Measurements from ENCODE around the gene MSANTD2. TPM values are rescaled to one million over a fixed set of nuclear protein-coding genes. Genes with fewer than 3 reads are reported as not detected.

MSANTD2 gene
- total and polyA plus RNA-seq, 2 experiments from 2014 or later = 18.7 to 34.4 TPM

DNA sequence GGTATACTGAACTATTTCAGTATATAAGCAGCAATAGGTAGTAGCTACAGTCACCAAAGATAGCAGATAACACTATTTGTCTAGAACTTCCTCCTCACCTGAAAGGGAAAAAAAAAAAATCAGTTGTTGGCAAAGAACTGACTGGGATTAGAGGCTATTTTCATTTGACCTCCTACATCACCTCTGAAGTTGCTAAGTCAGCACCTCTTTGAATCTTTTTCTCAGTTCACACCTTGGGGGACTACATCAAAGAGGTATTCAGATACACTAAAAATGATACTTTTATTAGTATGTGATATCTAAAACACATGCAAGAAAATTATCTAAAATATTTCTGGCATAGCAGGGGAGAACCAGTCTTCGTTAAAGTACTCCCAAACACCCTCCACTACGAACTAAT lies 16.2 kb downstream of the MSANTD2 start:
- DNase-seq (ENCODE audit: low spot score) = no peak
- Histone ChIP-seq H4K20me1 (replicated peaks; ENCODE audit: insufficient read depth) (peaks cover 19% of the 10 kb centered on the region), H3K27me3 (ENCODE audit: insufficient read depth) (no peaks in the 10 kb centered on the region), H2AFZ (no peak overlapping the region), H3K27ac (ENCODE audit: low read depth) (no peak overlapping the region), H3K4me2 (no peak overlapping the region), H3K9me2 (ENCODE audit: insufficient read depth) (no peaks in the 10 kb centered on the region), H3K4me1 (ENCODE audit: insufficient read depth) (no peaks in the 10 kb centered on the region; the same call in 1 of the 2 replicates), H3K79me2 (replicated peaks; ENCODE audit: insufficient read depth) (peaks cover 82% of the 10 kb centered on the region), H3K36me3 (ENCODE audit: insufficient read depth) (no peaks in the 10 kb centered on the region), H3K4me3 (no peak overlapping the region), H3F3A (replicated peaks; ENCODE audit: low read depth) (no peaks in the 10 kb centered on the region)
- Mint-ChIP-seq H3K4me3 (no peak overlapping the region), H3K36me3 (ENCODE audit: low read depth) (no peaks in the 10 kb centered on the region), H3K9me3 (no peaks in the 10 kb centered on the region), H3K27ac (no peak overlapping the region), H3K4me1 (peaks cover 7% of the 10 kb centered on the region; the same call in 1 of the 3 replicates), H3K27me3 (ENCODE audit: insufficient read depth, low read depth, poor library complexity) (no peaks in the 10 kb centered on the region)
- TF ChIP-seq EZH2 (IDR thresholded peaks at IDR 0.05; ENCODE audit: low read depth, unreplicated experiment) (no peak), ZNF114 (CRISPR knock-in tag; IDR thresholded peaks at IDR 0.05) (no peak), STAT1 (IDR thresholded peaks at IDR 0.05; ENCODE audit: unreplicated experiment) (no peak), POLR2AphosphoS5 (IDR thresholded peaks at IDR 0.05; ENCODE audit: low read depth) (no peak), JUNB (IDR thresholded peaks at IDR 0.05; ENCODE audit: unreplicated experiment) (no peak), CREB1 (CRISPR knock-in tag; IDR thresholded peaks at IDR 0.05; ENCODE audit: low read depth) (no peak)
- TF ChIP-seq, protein P1, sequence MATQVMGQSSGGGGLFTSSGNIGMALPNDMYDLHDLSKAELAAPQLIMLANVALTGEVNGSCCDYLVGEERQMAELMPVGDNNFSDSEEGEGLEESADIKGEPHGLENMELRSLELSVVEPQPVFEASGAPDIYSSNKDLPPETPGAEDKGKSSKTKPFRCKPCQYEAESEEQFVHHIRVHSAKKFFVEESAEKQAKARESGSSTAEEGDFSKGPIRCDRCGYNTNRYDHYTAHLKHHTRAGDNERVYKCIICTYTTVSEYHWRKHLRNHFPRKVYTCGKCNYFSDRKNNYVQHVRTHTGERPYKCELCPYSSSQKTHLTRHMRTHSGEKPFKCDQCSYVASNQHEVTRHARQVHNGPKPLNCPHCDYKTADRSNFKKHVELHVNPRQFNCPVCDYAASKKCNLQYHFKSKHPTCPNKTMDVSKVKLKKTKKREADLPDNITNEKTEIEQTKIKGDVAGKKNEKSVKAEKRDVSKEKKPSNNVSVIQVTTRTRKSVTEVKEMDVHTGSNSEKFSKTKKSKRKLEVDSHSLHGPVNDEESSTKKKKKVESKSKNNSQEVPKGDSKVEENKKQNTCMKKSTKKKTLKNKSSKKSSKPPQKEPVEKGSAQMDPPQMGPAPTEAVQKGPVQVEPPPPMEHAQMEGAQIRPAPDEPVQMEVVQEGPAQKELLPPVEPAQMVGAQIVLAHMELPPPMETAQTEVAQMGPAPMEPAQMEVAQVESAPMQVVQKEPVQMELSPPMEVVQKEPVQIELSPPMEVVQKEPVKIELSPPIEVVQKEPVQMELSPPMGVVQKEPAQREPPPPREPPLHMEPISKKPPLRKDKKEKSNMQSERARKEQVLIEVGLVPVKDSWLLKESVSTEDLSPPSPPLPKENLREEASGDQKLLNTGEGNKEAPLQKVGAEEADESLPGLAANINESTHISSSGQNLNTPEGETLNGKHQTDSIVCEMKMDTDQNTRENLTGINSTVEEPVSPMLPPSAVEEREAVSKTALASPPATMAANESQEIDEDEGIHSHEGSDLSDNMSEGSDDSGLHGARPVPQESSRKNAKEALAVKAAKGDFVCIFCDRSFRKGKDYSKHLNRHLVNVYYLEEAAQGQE (IDR thresholded peaks at IDR 0.05; ENCODE audit: unreplicated experiment) = no peak
- no peak for ATAC-seq

DNA sequence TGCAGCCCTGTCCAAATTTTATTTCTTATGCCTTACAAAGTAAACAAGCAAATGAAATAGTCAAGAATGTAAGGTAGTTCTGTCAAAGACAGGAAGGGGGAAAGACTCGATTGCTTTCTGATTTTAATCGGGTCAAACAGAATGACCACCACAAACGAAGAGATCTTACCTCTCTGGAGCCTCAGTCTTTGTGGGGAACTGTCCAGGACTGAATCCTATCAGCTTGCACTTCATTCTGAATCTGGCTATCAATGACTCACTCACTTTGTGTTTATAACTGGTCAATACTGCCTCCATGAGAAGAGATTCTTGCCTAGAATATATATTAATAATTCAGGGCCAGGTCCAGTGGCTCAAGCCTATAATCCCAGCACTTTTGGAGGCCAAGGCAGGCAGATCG lies 17.2 kb downstream of the MSANTD2 start:
- DNase-seq (ENCODE audit: low spot score) (no peak), ATAC-seq (no peak)
- no peaks in the 10 kb centered on the region for H3K9me3 Mint-ChIP-seq
- Histone ChIP-seq H3K27ac (ENCODE audit: low read depth) (no peak overlapping the region), H3K4me1 (ENCODE audit: insufficient read depth) (no peaks in the 10 kb centered on the region), H2AFZ (no peak overlapping the region), H3K79me2 (replicated peaks; ENCODE audit: insufficient read depth) (peaks cover 73% of the 10 kb centered on the region), H3K27me3 (ENCODE audit: insufficient read depth) (no peaks in the 10 kb centered on the region), H3K4me3 (no peak overlapping the region), H3K36me3 (ENCODE audit: insufficient read depth) (no peaks in the 10 kb centered on the region), H3F3A (replicated peaks; ENCODE audit: low read depth) (no peaks in the 10 kb centered on the region), H4K20me1 (replicated peaks; ENCODE audit: insufficient read depth) (peaks cover 10% of the 10 kb centered on the region), H3K9me2 (ENCODE audit: insufficient read depth) (no peaks in the 10 kb centered on the region), H3K4me2 (no peak overlapping the region)
- no peaks in the 10 kb centered on the region for H3K36me3 Mint-ChIP-seq (ENCODE audit: low read depth)
- no peaks in the 10 kb centered on the region for H3K27me3 Mint-ChIP-seq (ENCODE audit: insufficient read depth, low read depth, poor library complexity)
- H3K27ac Mint-ChIP-seq = no peak overlapping the region
- no peak overlapping the region for H3K4me3 Mint-ChIP-seq
- peaks cover 12% of the 10 kb centered on the region; the same call in 2 of the 3 replicates for H3K4me1 Mint-ChIP-seq
- TF ChIP-seq, protein P1 (IDR thresholded peaks at IDR 0.05; ENCODE audit: unreplicated experiment) = peak; percentile 15
- TF ChIP-seq EZH2 (IDR thresholded peaks at IDR 0.05; ENCODE audit: low read depth, unreplicated experiment) = no peak
- no peak for TF ChIP-seq ETS1 (IDR thresholded peaks at IDR 0.05)
